CD14-positive monocyte (primary cell): ENCODE results near the gene CA10. TPM values are rescaled to one million over a fixed set of nuclear protein-coding genes. Genes with fewer than 3 reads are reported as not detected.

Experiments
- DNase-seq, 3 donors: peaks; one replicate each; pipeline ENCODE4 v3.0.0-alpha.2; 2011 to 2022
- H2AFZ ChIP-seq: 2 replicates; pipeline ENCODE4 v1.6.0; 2012; ENCODE audit warnings: mild to moderate bottlenecking, low read depth, low read length, inconsistent platforms; ENCODE audit not compliant: insufficient read depth, poor library complexity, severe bottlenecking
- H3K27ac ChIP-seq, 2 donors: 1 replicate in 1 of 2; 2 replicates in 1 of 2; pipeline ENCODE4 v1.5.1; 2012 to 2013; ENCODE audit warnings: low read length in 2 of 2, control low read depth in 1 of 2, inconsistent platforms in 1 of 2, low read depth in 1 of 2, mild to moderate bottlenecking in 1 of 2
- H3K27me3 ChIP-seq, 2 donors: one replicate each; pipeline versions ENCODE4 v1.6.0 to v1.6.1; 2011 to 2013; ENCODE audit warnings: low read length in 2 of 2; ENCODE audit not compliant: control insufficient read depth in 2 of 2, insufficient read depth in 2 of 2
- H3K36me3 ChIP-seq, 2 donors: replicated peaks in 1 of 2; 1 replicate in 1 of 2; 2 replicates in 1 of 2; pipeline versions ENCODE4 v1.5.1 to v1.6.1; 2012 to 2013; ENCODE audit warnings: low read length in 2 of 2, control low read depth in 1 of 2, inconsistent platforms in 1 of 2, mild to moderate bottlenecking in 1 of 2; ENCODE audit not compliant: insufficient read depth in 2 of 2, control insufficient read depth in 1 of 2
- H3K4me1 ChIP-seq, 2 donors: 1 replicate in 1 of 2; 2 replicates in 1 of 2; pipeline versions ENCODE4 v1.5.1 to v1.6.1; 2012 to 2013; ENCODE audit warnings: low read length in 2 of 2, control low read depth in 1 of 2, inconsistent platforms in 1 of 2, mild to moderate bottlenecking in 1 of 2, moderate library complexity in 1 of 2; ENCODE audit not compliant: insufficient read depth in 2 of 2, control insufficient read depth in 1 of 2
- H3K4me2 ChIP-seq: replicated peaks from 2 replicates; pipeline ENCODE3; 2012; ENCODE audit warnings: low read length, moderate library complexity, mild to moderate bottlenecking; ENCODE audit not compliant: poor library complexity, severe bottlenecking; ENCODE audit errors: extremely low read depth
- H3K4me3 ChIP-seq, 3 experiments: fragments of 200-600 bp in 1 of 3; sonication (generic) in 1 of 3; replicated peaks in 1 of 3; 1 replicate in 2 of 3; 2 replicates in 1 of 3; pipeline ENCODE4 v1.5.1; 2011 to 2013; ENCODE audit warnings: low read length in 3 of 3, mild to moderate bottlenecking in 3 of 3, control low read depth in 2 of 3, low read depth in 2 of 3, inconsistent platforms in 1 of 3, moderate library complexity in 1 of 3
- H3K79me2 ChIP-seq: 2 replicates; pipeline ENCODE4 v1.6.0; 2012; ENCODE audit warnings: mild to moderate bottlenecking, control low read depth, inconsistent platforms, low read length, moderate library complexity; ENCODE audit not compliant: insufficient read depth
- H3K9ac ChIP-seq: 2 replicates; pipeline ENCODE4 v1.6.0; 2017; ENCODE audit warnings: low read length, mild to moderate bottlenecking; ENCODE audit not compliant: insufficient read depth, poor library complexity, severe bottlenecking
- H3K9me3 ChIP-seq, 2 donors: replicated peaks in 1 of 2; 1 replicate in 1 of 2; 2 replicates in 1 of 2; pipeline versions ENCODE4 v1.5.1 to v1.6.1; 2012 to 2013; ENCODE audit warnings: low read length in 2 of 2, control low read depth in 1 of 2; ENCODE audit not compliant: control insufficient read depth in 1 of 2, insufficient read depth in 1 of 2
- H4K20me1 ChIP-seq: 2 replicates; pipeline ENCODE4 v1.6.0; 2012; ENCODE audit warnings: mild to moderate bottlenecking, low read length, control low read depth, moderate library complexity; ENCODE audit not compliant: insufficient read depth
- H3K27ac Mint-ChIP-seq, 7 donors: one replicate each; pipeline ENCODE4 v1.8.0; 2020; ENCODE audit warnings: mild to moderate bottlenecking in 7 of 7, mixed read lengths in 7 of 7, moderate library complexity in 6 of 7, inconsistent platforms in 2 of 7
- H3K27me3 Mint-ChIP-seq, 3 donors: one replicate each; pipeline ENCODE4 v1.8.0; 2021 to 2022; ENCODE audit warnings: low read depth in 3 of 3, mild to moderate bottlenecking in 3 of 3, mixed read lengths in 3 of 3, moderate library complexity in 3 of 3, inconsistent platforms in 1 of 3
- H3K36me3 Mint-ChIP-seq, 2 donors: one replicate each; pipeline ENCODE4 v1.8.0; 2020; ENCODE audit warnings: mixed read lengths in 2 of 2, inconsistent platforms in 1 of 2, mild to moderate bottlenecking in 1 of 2
- H3K4me1 Mint-ChIP-seq: one replicate; pipeline ENCODE4 v1.8.0; 2020; ENCODE audit warnings: mild to moderate bottlenecking, mixed read lengths
- H3K4me3 Mint-ChIP-seq, 2 donors: one replicate each; pipeline ENCODE4 v1.8.0; 2020; ENCODE audit warnings: mild to moderate bottlenecking in 2 of 2, mixed read lengths in 2 of 2, moderate library complexity in 1 of 2
- H3K9me3 Mint-ChIP-seq, 7 donors: one replicate each; pipeline ENCODE4 v1.8.0; 2020 to 2022; ENCODE audit warnings: mixed read lengths in 7 of 7, mild to moderate bottlenecking in 6 of 7, moderate library complexity in 6 of 7, inconsistent platforms in 2 of 7
- WGBS: methylation state at CpG from one replicate; pipeline ENCODE4 v1.1.5; 2013; ENCODE audit warnings: missing lambda C conversion rate; ENCODE audit not compliant: insufficient coverage; 5-methylcytosine and 5-hydroxymethylcytosine counted together
- intact Hi-C, 2 donors: fragments of 100-400 bp; cut with micrococcal nuclease; formaldehyde crosslinking; loops; one replicate each; pipeline versions ENCODE4 v1.15.0 to v1.15.1; 2023
- polyA plus RNA-seq, 3 donors: library from polyadenylated mRNA; depleted of rRNA in 1 of 3; unstranded in 2 of 3; stranded (reverse) in 1 of 3; fragments of 300-500 nt in 2 of 3; fragments of >200 nt in 1 of 3; fragmentation: Illumina TruSeq in 2 of 3; gene quantifications; 1 replicate in 2 of 3; 2 replicates in 1 of 3; pipeline ENCODE4 v1.2.3, GENCODE V29; 2012 to 2021
- TF ChIP-seq, protein P1 (sequence below): fragments of 200-600 bp; IDR thresholded peaks from one replicate; pipeline ENCODE4 v1.8.0; 2022; ENCODE audit warnings: antibody characterized with exemption, mild to moderate bottlenecking

Gene CA10
- polyA plus RNA-seq, 3 donors: not detected

GRCh38 chr17:51629232-51629631 lies 529.3 kb downstream of the CA10 start:
- H3K27me3 Mint-ChIP-seq: peaks cover 1 to 7% (median 5%) of the 10 kb centered on the region in 3 donors
- intact Hi-C loops: no loop called here
- Histone ChIP-seq H3K4me2 (no peak overlapping the region), H3K27me3 (no peaks in the 10 kb centered on the region), H3K79me2 (no peaks in the 10 kb centered on the region), H3K9ac (no peak overlapping the region), H3K4me1 (no peaks in the 10 kb centered on the region), H3K36me3 (no peaks in the 10 kb centered on the region), H4K20me1 (no peaks in the 10 kb centered on the region), H3K27ac (no peak overlapping the region), H2AFZ (no peak overlapping the region), H3K9me3 (no peaks in the 10 kb centered on the region), H3K4me3 (no peak overlapping the region)
- WGBS: no CpG with 5 or more reads among the region's 3 CpGs
- TF ChIP-seq, protein P1, sequence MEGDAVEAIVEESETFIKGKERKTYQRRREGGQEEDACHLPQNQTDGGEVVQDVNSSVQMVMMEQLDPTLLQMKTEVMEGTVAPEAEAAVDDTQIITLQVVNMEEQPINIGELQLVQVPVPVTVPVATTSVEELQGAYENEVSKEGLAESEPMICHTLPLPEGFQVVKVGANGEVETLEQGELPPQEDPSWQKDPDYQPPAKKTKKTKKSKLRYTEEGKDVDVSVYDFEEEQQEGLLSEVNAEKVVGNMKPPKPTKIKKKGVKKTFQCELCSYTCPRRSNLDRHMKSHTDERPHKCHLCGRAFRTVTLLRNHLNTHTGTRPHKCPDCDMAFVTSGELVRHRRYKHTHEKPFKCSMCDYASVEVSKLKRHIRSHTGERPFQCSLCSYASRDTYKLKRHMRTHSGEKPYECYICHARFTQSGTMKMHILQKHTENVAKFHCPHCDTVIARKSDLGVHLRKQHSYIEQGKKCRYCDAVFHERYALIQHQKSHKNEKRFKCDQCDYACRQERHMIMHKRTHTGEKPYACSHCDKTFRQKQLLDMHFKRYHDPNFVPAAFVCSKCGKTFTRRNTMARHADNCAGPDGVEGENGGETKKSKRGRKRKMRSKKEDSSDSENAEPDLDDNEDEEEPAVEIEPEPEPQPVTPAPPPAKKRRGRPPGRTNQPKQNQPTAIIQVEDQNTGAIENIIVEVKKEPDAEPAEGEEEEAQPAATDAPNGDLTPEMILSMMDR: no peak
- no peaks in the 10 kb centered on the region for H3K4me1 Mint-ChIP-seq
- no peak for DNase-seq
- no peak overlapping the region for H3K27ac Mint-ChIP-seq
- H3K36me3 Mint-ChIP-seq: no peaks in the 10 kb centered on the region
- H3K9me3 Mint-ChIP-seq: peaks cover 0 to 6% (median 3%) of the 10 kb centered on the region in 7 donors
- no peak overlapping the region for H3K4me3 Mint-ChIP-seq

- no peak for DNase-seq
- Histone ChIP-seq H3K9ac (no peak overlapping the region), H2AFZ (no peak overlapping the region), H4K20me1 (no peaks in the 10 kb centered on the region), H3K79me2 (no peaks in the 10 kb centered on the region), H3K27me3 (no peaks in the 10 kb centered on the region), H3K4me2 (no peak overlapping the region), H3K4me1 (no peaks in the 10 kb centered on the region), H3K27ac (no peak overlapping the region), H3K36me3 (no peaks in the 10 kb centered on the region), H3K9me3 (no peaks in the 10 kb centered on the region), H3K4me3 (no peak overlapping the region)
- TF ChIP-seq, protein P1: no peak
- Mint-ChIP-seq H3K36me3 (no peaks in the 10 kb centered on the region), H3K27me3 (peaks cover 1 to 6% (median 3%) of the 10 kb centered on the region in 3 donors), H3K4me1 (no peaks in the 10 kb centered on the region), H3K27ac (no peak overlapping the region), H3K9me3 (peaks cover 0 to 6% (median 3%) of the 10 kb centered on the region in 7 donors), H3K4me3 (no peak overlapping the region)
- intact Hi-C loops: no loop called here
- WGBS: 80% methylated on average over 1 of the region's 1 CpG
Measured at GRCh38 chr17:51627779-51628178, 530.7 kb downstream of the CA10 start.
